Liver (tissue), 3 donors: Measurements from ENCODE around the gene PRR5L.

Experiments used
- GABPA ChIP-seq, 2 donors: IDR thresholded peaks in 1 of 2; conservative IDR thresholded peaks in 1 of 2; 2 replicates each; pipeline ENCODE4 v1.6.1; 2016; ENCODE audit warnings: antibody characterized with exemption in 2 of 2, mild to moderate bottlenecking in 1 of 2, moderate library complexity in 1 of 2
- RAD21 ChIP-seq, 2 donors: IDR thresholded peaks; 2 replicates each; pipeline ENCODE4 v1.6.1; 2016; ENCODE audit warnings: antibody characterized with exemption in 2 of 2, mild to moderate bottlenecking in 2 of 2
- TAF1 ChIP-seq: conservative IDR thresholded peaks from 2 replicates; pipeline ENCODE4 v1.6.1; 2016; ENCODE audit warnings: antibody characterized with exemption, mild to moderate bottlenecking
- YY1 ChIP-seq: IDR thresholded peaks from 2 replicates; pipeline ENCODE4 v1.6.1; 2016; ENCODE audit warnings: antibody characterized with exemption, mild to moderate bottlenecking
- TF ChIP-seq, protein P1 (sequence below): fragments of 150-350 bp; IDR thresholded peaks from 2 replicates; pipeline ENCODE4 v1.5.1; 2017; ENCODE audit warnings: improper control_type of control experiment, low read depth, low read length; ENCODE audit not compliant: missing input control
- TF ChIP-seq, protein P2 (sequence below): IDR thresholded peaks from 2 replicates; pipeline ENCODE4 v1.6.1; 2016; ENCODE audit warnings: antibody characterized with exemption, mild to moderate bottlenecking
- donor health status: healthy.
- donor health status: healthy.

DNA sequence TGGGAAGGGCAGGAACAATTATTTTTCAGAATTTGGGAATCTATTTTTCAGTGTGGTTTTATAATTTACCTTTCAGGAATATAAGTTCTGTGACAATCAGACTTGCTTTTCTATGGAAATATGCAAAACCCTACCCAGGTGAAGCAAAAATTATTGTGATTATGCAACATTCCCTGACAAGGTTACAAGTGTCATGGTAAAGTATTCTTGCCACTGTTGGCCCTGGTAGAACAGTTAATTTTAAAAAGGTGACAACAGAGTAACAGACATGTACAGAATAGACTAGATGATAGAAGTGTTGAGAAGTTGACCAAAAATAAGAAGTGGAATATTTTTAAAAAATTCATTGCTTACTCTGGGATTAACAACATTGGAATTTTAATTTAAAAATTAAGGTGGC, 184.7 kb downstream of the PRR5L start:
- TF ChIP-seq, protein P1, sequence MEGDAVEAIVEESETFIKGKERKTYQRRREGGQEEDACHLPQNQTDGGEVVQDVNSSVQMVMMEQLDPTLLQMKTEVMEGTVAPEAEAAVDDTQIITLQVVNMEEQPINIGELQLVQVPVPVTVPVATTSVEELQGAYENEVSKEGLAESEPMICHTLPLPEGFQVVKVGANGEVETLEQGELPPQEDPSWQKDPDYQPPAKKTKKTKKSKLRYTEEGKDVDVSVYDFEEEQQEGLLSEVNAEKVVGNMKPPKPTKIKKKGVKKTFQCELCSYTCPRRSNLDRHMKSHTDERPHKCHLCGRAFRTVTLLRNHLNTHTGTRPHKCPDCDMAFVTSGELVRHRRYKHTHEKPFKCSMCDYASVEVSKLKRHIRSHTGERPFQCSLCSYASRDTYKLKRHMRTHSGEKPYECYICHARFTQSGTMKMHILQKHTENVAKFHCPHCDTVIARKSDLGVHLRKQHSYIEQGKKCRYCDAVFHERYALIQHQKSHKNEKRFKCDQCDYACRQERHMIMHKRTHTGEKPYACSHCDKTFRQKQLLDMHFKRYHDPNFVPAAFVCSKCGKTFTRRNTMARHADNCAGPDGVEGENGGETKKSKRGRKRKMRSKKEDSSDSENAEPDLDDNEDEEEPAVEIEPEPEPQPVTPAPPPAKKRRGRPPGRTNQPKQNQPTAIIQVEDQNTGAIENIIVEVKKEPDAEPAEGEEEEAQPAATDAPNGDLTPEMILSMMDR = no peak
- TF ChIP-seq GABPA (IDR thresholded peaks at IDR 0.05 in 1 of 2, conservative IDR thresholded peaks at IDR 0.05 in 1 of 2) = no peak
- TF ChIP-seq YY1 = no peak
- TF ChIP-seq, protein P2, sequence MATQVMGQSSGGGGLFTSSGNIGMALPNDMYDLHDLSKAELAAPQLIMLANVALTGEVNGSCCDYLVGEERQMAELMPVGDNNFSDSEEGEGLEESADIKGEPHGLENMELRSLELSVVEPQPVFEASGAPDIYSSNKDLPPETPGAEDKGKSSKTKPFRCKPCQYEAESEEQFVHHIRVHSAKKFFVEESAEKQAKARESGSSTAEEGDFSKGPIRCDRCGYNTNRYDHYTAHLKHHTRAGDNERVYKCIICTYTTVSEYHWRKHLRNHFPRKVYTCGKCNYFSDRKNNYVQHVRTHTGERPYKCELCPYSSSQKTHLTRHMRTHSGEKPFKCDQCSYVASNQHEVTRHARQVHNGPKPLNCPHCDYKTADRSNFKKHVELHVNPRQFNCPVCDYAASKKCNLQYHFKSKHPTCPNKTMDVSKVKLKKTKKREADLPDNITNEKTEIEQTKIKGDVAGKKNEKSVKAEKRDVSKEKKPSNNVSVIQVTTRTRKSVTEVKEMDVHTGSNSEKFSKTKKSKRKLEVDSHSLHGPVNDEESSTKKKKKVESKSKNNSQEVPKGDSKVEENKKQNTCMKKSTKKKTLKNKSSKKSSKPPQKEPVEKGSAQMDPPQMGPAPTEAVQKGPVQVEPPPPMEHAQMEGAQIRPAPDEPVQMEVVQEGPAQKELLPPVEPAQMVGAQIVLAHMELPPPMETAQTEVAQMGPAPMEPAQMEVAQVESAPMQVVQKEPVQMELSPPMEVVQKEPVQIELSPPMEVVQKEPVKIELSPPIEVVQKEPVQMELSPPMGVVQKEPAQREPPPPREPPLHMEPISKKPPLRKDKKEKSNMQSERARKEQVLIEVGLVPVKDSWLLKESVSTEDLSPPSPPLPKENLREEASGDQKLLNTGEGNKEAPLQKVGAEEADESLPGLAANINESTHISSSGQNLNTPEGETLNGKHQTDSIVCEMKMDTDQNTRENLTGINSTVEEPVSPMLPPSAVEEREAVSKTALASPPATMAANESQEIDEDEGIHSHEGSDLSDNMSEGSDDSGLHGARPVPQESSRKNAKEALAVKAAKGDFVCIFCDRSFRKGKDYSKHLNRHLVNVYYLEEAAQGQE = no peak
- TF ChIP-seq RAD21 (IDR thresholded peaks at IDR 0.05) = no peak
- TF ChIP-seq TAF1 = no peak
